D721Med (cell line): ENCODE results near the gene CXorf49.
"Not testable (repeated sequence)": the region's sequence is repeated elsewhere in the genome, so short reads cannot be mapped to it uniquely, and the experiment has no call there.

Experiments used
- DNase-seq: peaks from one replicate; pipeline ENCODE4 v3.0.0; 2011; ENCODE audit warnings: low spot score; ENCODE audit not compliant: insufficient read length
- FAIRE-seq: peaks from 2 replicates; lab custom pipeline; 2011; peaks lifted over from hg19 to GRCh38; lab: Jason Lieb, UNC

CXorf49 gene

GRCh38 chrX:71718185-71718584 is at the start of gene CXorf49:
Gene CXorf49, minus strand, starts transcription at chrX:71718285. Its CDS starts 134 bp downstream, at chrX:71718151.
- not testable (repeated sequence) for FAIRE-seq, DNase-seq

- not testable (repeated sequence) for FAIRE-seq, DNase-seq
Measured at GRCh38 chrX:71767134-71767533, 49.0 kb upstream of the CXorf49 start.

- not testable (repeated sequence) for FAIRE-seq, DNase-seq
Measured at GRCh38 chrX:71765613-71766012, 47.5 kb upstream of the CXorf49 start.

- FAIRE-seq, DNase-seq: not testable (repeated sequence)
Measured at GRCh38 chrX:71764832-71765231, 46.7 kb upstream of the CXorf49 start.

- not testable (repeated sequence) for FAIRE-seq, DNase-seq
Measured at GRCh38 chrX:71763049-71763448, 45.0 kb upstream of the CXorf49 start, which contains the start of gene CXorf49B. Gene CXorf49B, plus strand, starts transcription at chrX:71763349. Its CDS starts 75 bp downstream, at chrX:71763424.

GRCh38 chrX:71760688-71761281 is 42.7 kb upstream of the CXorf49 start:
- FAIRE-seq, DNase-seq: not testable (repeated sequence)

- DNase-seq, FAIRE-seq: not testable (repeated sequence)
Measured at GRCh38 chrX:71720289-71720886, 2.3 kb upstream of the CXorf49 start.

- not testable (repeated sequence) for DNase-seq, FAIRE-seq
Measured at GRCh38 chrX:71719195-71719594, 1.1 kb upstream of the CXorf49 start.

- not testable (repeated sequence) for FAIRE-seq, DNase-seq
Measured at GRCh38 chrX:71716323-71716722, 1.8 kb downstream of the CXorf49 start.

GRCh38 chrX:71715551-71715950 is 2.5 kb downstream of the CXorf49 start:
- DNase-seq, FAIRE-seq: not testable (repeated sequence)

GRCh38 chrX:71714064-71714463 is 4.0 kb downstream of the CXorf49 start:
- FAIRE-seq, DNase-seq: not testable (repeated sequence)

GRCh38 chrX:71702853-71703252 is 15.2 kb downstream of the CXorf49 start:
- DNase-seq, FAIRE-seq: not testable (repeated sequence)

- not testable (repeated sequence) for DNase-seq, FAIRE-seq
Measured at GRCh38 chrX:71699023-71699344, 19.1 kb downstream of the CXorf49 start.

- not testable (repeated sequence) for DNase-seq, FAIRE-seq
Measured at GRCh38 chrX:71698299-71699022, 19.6 kb downstream of the CXorf49 start.

GRCh38 chrX:71697466-71698298 is 20.4 kb downstream of the CXorf49 start:
- not testable (repeated sequence) for FAIRE-seq, DNase-seq

GRCh38 chrX:71696641-71697465 is 21.2 kb downstream of the CXorf49 start:
- not testable (repeated sequence) for DNase-seq, FAIRE-seq
